Fibroblast of lung (primary cell): ENCODE data around the gene NLGN1.

Source experiments
- CTCF ChIP-seq, 2 donors: IDR thresholded peaks in 1 of 2; conservative IDR thresholded peaks in 1 of 2; 1 replicate in 1 of 2; 2 replicates in 1 of 2; pipeline ENCODE4 v1.5.1; 2011 to 2012; ENCODE audit warnings: low read length in 2 of 2, control low read depth in 1 of 2, inconsistent platforms in 1 of 2, low read depth in 1 of 2, mild to moderate bottlenecking in 1 of 2
- EZH2 ChIP-seq: IDR thresholded peaks from 2 replicates; pipeline ENCODE4 v1.5.1; 2012; ENCODE audit warnings: low read length, control low read depth, mild to moderate bottlenecking; ENCODE audit errors: missing control alignments

DNA sequence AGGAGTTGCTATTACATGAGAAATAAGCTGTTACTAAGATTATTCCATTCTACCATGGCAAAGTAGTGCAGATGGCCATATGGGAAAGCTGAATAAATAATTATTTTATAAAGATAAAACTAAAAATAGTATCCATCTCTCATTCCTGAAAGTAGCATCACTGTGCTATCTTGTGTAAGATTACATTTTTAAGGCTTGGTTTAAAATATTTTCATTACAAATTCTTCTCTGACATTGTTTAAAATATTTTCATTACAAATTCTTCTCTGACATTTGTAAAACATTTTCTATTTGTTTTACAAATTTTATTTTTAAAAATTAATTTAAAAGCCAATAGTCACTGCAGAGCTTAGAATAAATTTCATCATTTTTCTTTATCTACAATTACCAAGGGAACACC lies 796.1 kb downstream of the NLGN1 start:
- TF ChIP-seq EZH2 (no peak), CTCF (conservative IDR thresholded peaks at IDR 0.05 in 1 of 2, IDR thresholded peaks at IDR 0.05 in 1 of 2; ENCODE audit: low read depth in 1 of 2, low read length in 2 of 2) (no peak)
